GM19468 (cell line): ENCODE data around the gene RHOT1.
"Not testable (repeated sequence)": the region's sequence is repeated elsewhere in the genome, so short reads cannot be mapped to it uniquely, and the experiment has no call there.

Experiments used
- ATAC-seq: cut with Tn5 transposase; IDR thresholded peaks from one replicate; pipeline ENCODE4 v1.9.1; 2021; ENCODE audit warnings: mild to moderate bottlenecking, moderate library complexity, moderate number of reproducible peaks; ENCODE audit not compliant: unreplicated experiment; ENCODE audit errors: extremely low read depth

RHOT1 gene

DNA sequence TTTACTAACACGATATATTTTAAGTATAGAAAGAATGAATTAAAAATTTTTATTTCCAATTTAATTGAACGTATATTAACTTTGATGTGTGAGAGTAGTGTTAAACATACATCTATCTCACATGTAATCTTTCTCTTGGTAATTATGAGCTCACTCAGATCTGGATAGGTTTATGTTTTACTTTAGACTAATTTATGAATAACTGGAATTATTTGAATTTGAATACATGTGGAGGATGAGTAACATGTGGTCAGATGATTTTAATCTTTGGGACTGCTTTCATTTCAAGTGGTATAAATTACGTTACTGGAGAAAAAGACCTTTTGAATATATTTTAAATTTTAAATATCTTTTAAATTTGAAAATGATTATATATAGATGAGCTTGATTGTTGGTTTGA lies 73.4 kb downstream of the RHOT1 start:
- no peak for ATAC-seq

GRCh38 chr17:32222621-32223020 lies 80.3 kb downstream of the RHOT1 start:
- no peak for ATAC-seq

- ATAC-seq = no peak
These were observed 81.4 kb downstream of the RHOT1 start for GRCh38 chr17:32223703-32224102.

GRCh38 chr17:32226886-32227285 lies 84.6 kb downstream of the RHOT1 start:
- ATAC-seq = no peak

DNA sequence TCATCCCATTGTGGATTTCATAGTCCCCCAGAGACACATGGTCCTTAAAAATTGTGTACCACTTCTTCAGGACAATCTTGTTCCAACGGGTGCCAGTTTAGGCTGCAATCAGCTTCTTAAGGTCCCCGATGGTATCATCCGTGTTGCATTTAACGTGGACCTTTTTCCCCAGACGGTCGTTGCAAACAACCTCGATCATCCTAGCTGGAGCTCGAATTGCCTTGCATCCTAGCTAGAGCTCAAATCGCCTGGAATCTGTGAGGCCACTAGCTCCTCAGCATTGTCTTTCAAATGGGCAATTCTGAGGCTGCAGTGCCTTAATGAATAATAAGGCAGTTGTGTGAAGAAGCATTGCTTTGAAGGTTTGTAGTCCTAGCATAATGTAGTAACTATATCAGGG lies 85.6 kb downstream of the RHOT1 start:
- no peak for ATAC-seq

DNA sequence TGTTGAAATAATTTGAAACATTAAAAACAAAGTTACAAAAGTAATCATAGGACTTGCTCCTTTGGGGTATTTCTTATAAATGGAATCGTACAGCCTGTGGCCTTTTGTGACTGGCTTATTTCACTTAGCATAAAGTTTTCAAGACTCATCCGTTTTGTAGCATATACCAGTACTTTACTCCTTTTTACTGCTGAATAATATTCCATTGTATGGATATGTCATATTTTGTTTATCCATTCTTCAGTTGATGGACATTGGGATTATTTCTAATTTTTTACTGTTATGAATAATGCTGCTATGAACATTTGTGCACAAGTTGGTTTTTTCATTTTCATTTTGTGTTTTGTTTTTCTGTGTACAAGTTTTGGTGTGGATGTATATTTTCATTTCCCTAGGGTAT lies 93.3 kb downstream of the RHOT1 start:
- ATAC-seq = no peak

GRCh38 chr17:32239456-32239855 lies 97.2 kb downstream of the RHOT1 start:
- ATAC-seq = no peak

DNA sequence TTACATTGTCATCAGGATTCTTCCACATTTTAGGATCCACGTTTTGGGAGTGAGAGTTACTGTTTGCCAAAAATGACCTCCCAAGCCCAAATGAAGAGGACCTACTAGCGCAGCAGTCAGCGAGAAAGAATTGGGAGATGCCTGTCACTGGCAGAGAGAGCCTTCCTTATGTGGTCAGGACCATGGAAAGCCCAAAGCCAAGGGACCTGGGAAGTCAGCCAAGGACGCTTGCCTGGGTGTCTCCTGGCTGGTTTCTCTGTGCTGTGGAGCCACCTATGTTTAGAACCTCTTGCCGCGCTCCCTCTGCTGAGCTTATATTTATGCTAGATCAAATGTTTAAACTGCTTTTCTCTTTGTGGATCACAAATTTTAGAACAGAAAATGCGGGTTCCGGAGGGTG lies 98.4 kb downstream of the RHOT1 start:
- ATAC-seq = no peak

GRCh38 chr17:32241640-32242039 lies 99.3 kb downstream of the RHOT1 start:
- no peak for ATAC-seq

- no peak for ATAC-seq
These were observed 107.2 kb downstream of the RHOT1 start for GRCh38 chr17:32249475-32249874.

GRCh38 chr17:32253117-32253611 lies 110.9 kb downstream of the RHOT1 start:
- ATAC-seq = no peak

- no peak for ATAC-seq
These were observed 113.9 kb downstream of the RHOT1 start for GRCh38 chr17:32256012-32256700.

DNA sequence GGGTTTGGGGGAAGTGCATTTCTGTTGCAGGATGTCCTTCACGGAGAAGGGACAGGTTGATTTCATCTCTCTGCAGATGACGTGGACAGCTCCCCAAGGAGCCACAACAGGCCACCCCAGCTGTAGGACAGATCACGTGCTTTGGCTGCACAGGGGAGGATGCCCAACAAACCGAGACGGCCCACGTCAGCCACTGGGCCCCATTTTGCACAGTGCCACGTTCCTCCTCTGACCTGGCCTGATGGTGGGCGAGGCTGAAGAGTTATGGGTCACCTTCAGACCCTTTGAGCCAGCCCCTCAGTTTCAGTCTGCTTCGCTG lies 114.4 kb downstream of the RHOT1 start:
- ATAC-seq = no peak

GRCh38 chr17:32258383-32259140 lies 116.3 kb downstream of the RHOT1 start:
- no peak for ATAC-seq

DNA sequence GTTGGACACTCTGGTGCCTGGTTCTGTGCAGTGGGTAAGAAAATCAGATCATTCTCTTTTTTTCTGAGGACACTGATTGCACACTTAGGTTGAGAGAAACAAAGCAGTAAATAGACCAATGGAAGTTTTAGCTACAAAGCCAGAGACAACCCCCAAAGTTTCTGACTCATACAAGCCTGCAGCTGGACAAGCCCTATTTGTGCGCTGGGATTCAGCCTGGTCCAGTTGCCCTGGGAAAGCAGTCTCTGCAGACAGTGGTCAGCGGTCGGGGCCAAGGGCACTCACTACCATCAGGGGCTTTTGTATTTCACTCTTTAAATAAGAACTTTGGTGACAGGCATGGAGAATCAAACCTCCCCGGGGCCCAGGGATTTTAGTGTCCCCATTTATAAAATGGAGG lies 117.3 kb downstream of the RHOT1 start:
- no peak for ATAC-seq

DNA sequence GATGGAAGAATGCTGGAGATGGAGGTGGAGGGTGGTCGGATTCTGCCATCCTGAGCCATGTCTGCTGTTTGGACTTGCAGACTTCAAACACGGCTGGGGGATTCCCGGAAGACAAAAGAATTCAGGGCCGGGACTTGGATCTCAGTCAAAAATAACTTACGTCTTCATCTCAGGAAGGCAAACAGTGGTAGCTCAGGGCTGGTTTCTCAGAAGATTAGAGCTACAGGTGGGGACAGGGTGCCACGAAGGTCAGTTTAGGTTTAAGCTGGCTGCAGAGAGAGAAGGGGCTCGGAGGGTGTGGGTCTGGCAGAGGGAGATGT lies 119.1 kb downstream of the RHOT1 start:
- ATAC-seq = no peak

DNA sequence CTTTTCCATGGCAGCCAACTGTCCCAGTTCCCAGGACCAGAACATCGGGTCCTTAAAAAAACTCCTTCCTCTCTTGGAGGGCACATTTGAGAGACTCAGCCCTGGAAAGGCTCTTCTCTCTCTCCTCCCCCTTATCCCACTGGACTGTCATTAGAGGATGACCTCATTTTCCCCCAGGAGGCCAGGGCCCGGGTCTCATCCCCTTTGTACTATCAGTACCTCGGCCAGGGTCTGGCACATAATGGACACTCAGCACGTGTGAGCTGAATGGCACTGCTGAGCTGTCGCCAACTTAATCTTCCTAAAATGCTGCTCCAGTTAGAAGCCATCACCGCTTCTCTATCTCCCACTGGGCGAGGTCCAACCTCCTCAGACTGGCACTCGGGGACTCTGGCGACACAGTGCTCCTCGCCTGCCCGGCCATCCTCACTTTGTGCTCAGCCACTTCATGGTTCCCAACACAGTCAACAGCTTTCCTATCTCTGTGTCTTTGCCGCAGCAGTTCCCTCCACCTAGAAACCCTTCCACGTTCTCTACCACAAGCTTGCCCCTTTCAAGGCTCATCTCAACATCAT lies 119.7 kb downstream of the RHOT1 start:
- ATAC-seq = no peak

DNA sequence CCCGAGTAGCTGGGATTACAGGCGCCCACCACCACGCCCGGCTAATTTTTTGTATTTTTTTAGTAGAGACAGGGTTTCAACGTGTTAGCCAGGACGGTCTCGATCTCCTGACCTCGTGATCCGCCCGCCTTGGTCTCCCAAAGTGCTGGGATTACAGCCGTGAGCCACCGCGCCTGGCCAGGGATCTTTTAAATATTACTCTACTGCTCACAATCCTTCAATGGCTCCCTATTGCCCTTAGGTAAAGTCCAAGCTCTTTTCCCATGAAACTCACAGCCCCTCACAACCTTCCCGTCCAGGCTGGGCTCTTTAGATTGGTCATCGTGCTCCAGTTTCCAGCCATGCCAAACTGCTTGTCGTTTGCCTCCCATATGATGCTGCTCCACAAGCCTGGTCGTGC lies 121.2 kb downstream of the RHOT1 start:
- ATAC-seq = not testable (repeated sequence)

GRCh38 chr17:32264140-32264799 lies 122.0 kb downstream of the RHOT1 start:
- no peak for ATAC-seq

GRCh38 chr17:32264823-32265191 lies 122.5 kb downstream of the RHOT1 start:
- no peak for ATAC-seq

- no peak for ATAC-seq
These were observed 123.1 kb downstream of the RHOT1 start, which contains the start of gene RHBDL3 for GRCh38 chr17:32265192-32265923. Gene RHBDL3 (plus strand): TSS chr17:32265832. CDS start chr17:32266190, 358 bp downstream.
